ENCODE results near the gene DDX25.

Gene DDX25

GRCh38 chr11:125921042-125921441 lies 16.7 kb downstream of the DDX25 start:
- H3K27me3 ChIP-seq (ENCODE audit: low read length), result no peaks in the 10 kb centered on the region

DNA sequence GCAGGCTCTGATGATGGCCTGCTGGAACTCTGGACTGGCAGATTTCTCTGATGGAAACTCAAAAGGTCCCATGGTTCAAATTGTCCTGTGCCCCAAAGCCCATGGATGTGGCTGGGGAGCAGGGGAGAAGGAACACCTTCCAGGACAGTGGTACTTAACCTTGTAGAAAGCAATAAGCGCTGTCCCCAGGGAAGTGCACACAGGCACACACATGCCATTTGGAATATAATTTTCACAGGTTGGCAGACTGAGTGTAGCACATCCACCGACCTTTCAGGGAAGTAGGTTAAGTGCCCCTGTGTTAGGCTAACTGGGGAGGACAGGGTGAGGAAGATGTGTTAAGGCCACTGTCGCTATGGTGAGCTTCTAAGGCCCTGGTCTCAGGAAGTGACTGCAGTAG lies 17.8 kb downstream of the DDX25 start:
- no peaks in the 10 kb centered on the region for H3F3A ChIP-seq (ENCODE audit: insufficient read depth)
- TF ChIP-seq, protein P1, sequence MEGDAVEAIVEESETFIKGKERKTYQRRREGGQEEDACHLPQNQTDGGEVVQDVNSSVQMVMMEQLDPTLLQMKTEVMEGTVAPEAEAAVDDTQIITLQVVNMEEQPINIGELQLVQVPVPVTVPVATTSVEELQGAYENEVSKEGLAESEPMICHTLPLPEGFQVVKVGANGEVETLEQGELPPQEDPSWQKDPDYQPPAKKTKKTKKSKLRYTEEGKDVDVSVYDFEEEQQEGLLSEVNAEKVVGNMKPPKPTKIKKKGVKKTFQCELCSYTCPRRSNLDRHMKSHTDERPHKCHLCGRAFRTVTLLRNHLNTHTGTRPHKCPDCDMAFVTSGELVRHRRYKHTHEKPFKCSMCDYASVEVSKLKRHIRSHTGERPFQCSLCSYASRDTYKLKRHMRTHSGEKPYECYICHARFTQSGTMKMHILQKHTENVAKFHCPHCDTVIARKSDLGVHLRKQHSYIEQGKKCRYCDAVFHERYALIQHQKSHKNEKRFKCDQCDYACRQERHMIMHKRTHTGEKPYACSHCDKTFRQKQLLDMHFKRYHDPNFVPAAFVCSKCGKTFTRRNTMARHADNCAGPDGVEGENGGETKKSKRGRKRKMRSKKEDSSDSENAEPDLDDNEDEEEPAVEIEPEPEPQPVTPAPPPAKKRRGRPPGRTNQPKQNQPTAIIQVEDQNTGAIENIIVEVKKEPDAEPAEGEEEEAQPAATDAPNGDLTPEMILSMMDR (IDR thresholded peaks at IDR 0.05; ENCODE audit: insufficient read depth, low read length, poor library complexity, severe bottlenecking), result no peak
- no peak for TF ChIP-seq EZH2phosphoT487 (conservative IDR thresholded peaks at IDR 0.05; ENCODE audit: low read length)

More at GRCh38 chr11:125921042-125921441, 16.7 kb downstream of the DDX25 start:
- TF ChIP-seq, protein P1 (IDR thresholded peaks at IDR 0.05; ENCODE audit: insufficient read depth, low read length, poor library complexity, severe bottlenecking), result no peak
- no peak for TF ChIP-seq EZH2phosphoT487 (conservative IDR thresholded peaks at IDR 0.05; ENCODE audit: low read length)
- Histone ChIP-seq H3K27ac (ENCODE audit: low read depth, low read length) (no peak overlapping the region), H3K36me3 (ENCODE audit: low read length) (no peaks in the 10 kb centered on the region), H4K20me1 (ENCODE audit: low read depth, low read length) (no peaks in the 10 kb centered on the region), H3K4me2 (ENCODE audit: low read depth, low read length, poor library complexity, severe bottlenecking) (no peak overlapping the region), H2AFZ (ENCODE audit: low read depth, low read length, severe bottlenecking) (no peak overlapping the region), H3K4me3 (ENCODE audit: insufficient read depth, low read length, poor library complexity, severe bottlenecking) (no peak overlapping the region), H3K9me3 (ENCODE audit: insufficient read depth, low read length) (no peaks in the 10 kb centered on the region), H3K9me2 (replicated peaks; ENCODE audit: insufficient read depth, low read length) (no peaks in the 10 kb centered on the region), H3F3A (ENCODE audit: insufficient read depth) (no peaks in the 10 kb centered on the region), H3K79me2 (ENCODE audit: insufficient read depth, low read length) (no peaks in the 10 kb centered on the region), H3K9ac (ENCODE audit: low read length) (no peak overlapping the region)

DNA sequence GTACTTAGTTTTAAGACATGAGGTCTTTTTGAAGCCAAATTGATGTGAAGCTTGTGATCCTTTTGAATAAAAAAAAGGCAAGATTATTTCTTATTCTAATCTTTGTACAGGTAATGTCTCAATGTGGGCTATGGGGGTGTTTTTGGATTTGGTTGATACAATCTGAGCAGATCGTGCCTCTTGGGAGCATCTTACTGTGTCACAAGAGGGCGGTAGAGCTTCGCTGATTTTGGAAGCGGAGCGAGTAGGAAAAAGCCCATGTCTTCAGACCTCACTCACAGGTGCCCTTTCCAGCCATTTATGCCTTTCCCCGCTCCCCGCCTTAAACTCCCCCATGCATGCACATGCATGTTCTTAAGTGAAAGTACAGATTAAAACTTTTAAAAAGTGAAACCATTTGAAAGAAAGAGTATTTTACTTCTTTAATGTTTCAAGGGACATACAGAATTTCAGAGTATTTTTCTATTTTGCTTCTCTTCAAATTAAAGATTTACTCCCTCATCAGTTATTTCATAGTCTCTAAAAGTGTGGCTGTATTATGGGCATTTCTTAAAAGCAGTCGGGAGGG lies 18.8 kb downstream of the DDX25 start:
- Histone ChIP-seq H4K20me1 (ENCODE audit: low read depth, low read length) (no peaks in the 10 kb centered on the region), H3K9me2 (replicated peaks; ENCODE audit: insufficient read depth, low read length) (no peaks in the 10 kb centered on the region), H3K36me3 (ENCODE audit: low read length) (no peaks in the 10 kb centered on the region), H3K9ac (ENCODE audit: low read length) (no peak overlapping the region), H3K9me3 (ENCODE audit: insufficient read depth, low read length) (no peaks in the 10 kb centered on the region), H3K27me3 (ENCODE audit: low read length) (no peaks in the 10 kb centered on the region), H3K79me2 (ENCODE audit: insufficient read depth, low read length) (no peaks in the 10 kb centered on the region), H2AFZ (ENCODE audit: low read depth, low read length, severe bottlenecking) (no peak overlapping the region), H3K4me2 (ENCODE audit: low read depth, low read length, poor library complexity, severe bottlenecking) (no peak overlapping the region), H3F3A (ENCODE audit: insufficient read depth) (no peaks in the 10 kb centered on the region), H3K4me3 (ENCODE audit: insufficient read depth, low read length, poor library complexity, severe bottlenecking) (no peak overlapping the region), H3K27ac (ENCODE audit: low read depth, low read length) (no peak overlapping the region)
- no peak for TF ChIP-seq EZH2phosphoT487 (conservative IDR thresholded peaks at IDR 0.05; ENCODE audit: low read length)
- TF ChIP-seq, protein P1 (IDR thresholded peaks at IDR 0.05; ENCODE audit: insufficient read depth, low read length, poor library complexity, severe bottlenecking), result peak; percentile 34

More for the DNA sequence above, 17.8 kb downstream of the DDX25 start:
- H4K20me1 ChIP-seq (ENCODE audit: low read depth, low read length), result no peaks in the 10 kb centered on the region
- H3K27ac ChIP-seq (ENCODE audit: low read depth, low read length), result no peak overlapping the region
- H3K4me2 ChIP-seq (ENCODE audit: low read depth, low read length, poor library complexity, severe bottlenecking), result no peak overlapping the region
- no peaks in the 10 kb centered on the region for H3K9me3 ChIP-seq (ENCODE audit: insufficient read depth, low read length)
- no peaks in the 10 kb centered on the region for H3K79me2 ChIP-seq (ENCODE audit: insufficient read depth, low read length)
- H3K9me2 ChIP-seq (replicated peaks; ENCODE audit: insufficient read depth, low read length), result no peaks in the 10 kb centered on the region
- no peaks in the 10 kb centered on the region for H3K27me3 ChIP-seq (ENCODE audit: low read length)
- no peaks in the 10 kb centered on the region for H3K36me3 ChIP-seq (ENCODE audit: low read length)
- no peak overlapping the region for H3K4me3 ChIP-seq (ENCODE audit: insufficient read depth, low read length, poor library complexity, severe bottlenecking)
- no peak overlapping the region for H2AFZ ChIP-seq (ENCODE audit: low read depth, low read length, severe bottlenecking)
- H3K9ac ChIP-seq (ENCODE audit: low read length), result no peak overlapping the region

All from SU-DHL-6 (cell line).